Keratinocyte (primary cell): ENCODE data around the gene CORO2B. TPM values are rescaled to one million over a fixed set of nuclear protein-coding genes. Genes with fewer than 3 reads are reported as not detected.

Source experiments
- DNase-seq: peaks from one replicate; pipeline ENCODE4 v3.0.0-alpha.2; 2011; ENCODE audit warnings: low read depth, missing footprints, low spot score
- FAIRE-seq: peaks from 2 replicates; lab custom pipeline; 2011; peaks lifted over from hg19 to GRCh38; lab: Jason Lieb, UNC
- H2AFZ ChIP-seq: 2 replicates; pipeline ENCODE4 v1.6.0; 2012; ENCODE audit warnings: low read length, control low read depth, inconsistent platforms; ENCODE audit not compliant: control insufficient read depth
- H3K27ac ChIP-seq: 2 replicates; pipeline ENCODE4 v1.5.1; 2011; ENCODE audit warnings: low read length; ENCODE audit not compliant: control insufficient read depth, insufficient read depth
- H3K27me3 ChIP-seq: 3 replicates; pipeline ENCODE4 v1.6.0; 2011; ENCODE audit warnings: low read length; ENCODE audit not compliant: control insufficient read depth, insufficient read depth; ENCODE audit errors: extremely low read depth
- H3K36me3 ChIP-seq, 2 experiments: 2 replicates in 1 of 2; 3 replicates in 1 of 2; pipeline ENCODE4 v1.5.1; 2011; ENCODE audit warnings: low read length in 2 of 2, mild to moderate bottlenecking in 1 of 2; ENCODE audit not compliant: control insufficient read depth in 2 of 2, insufficient read depth in 2 of 2; ENCODE audit errors: extremely low read depth in 1 of 2
- H3K4me1 ChIP-seq: 3 replicates; pipeline ENCODE4 v1.5.1; 2011; ENCODE audit warnings: low read length; ENCODE audit not compliant: control insufficient read depth, insufficient read depth; ENCODE audit errors: extremely low read depth
- H3K4me2 ChIP-seq: 3 replicates; pipeline ENCODE4 v1.6.0; 2011; ENCODE audit warnings: low read depth, low read length; ENCODE audit not compliant: control insufficient read depth, insufficient read depth; ENCODE audit errors: extremely low read depth
- H3K4me3 ChIP-seq, 3 experiments: fragments of 200-600 bp in 1 of 3; sonication (generic) in 1 of 3; 2 replicates in 2 of 3; 3 replicates in 1 of 3; pipeline ENCODE4 v1.5.1; 2011 to 2016; ENCODE audit warnings: low read length in 3 of 3, mild to moderate bottlenecking in 3 of 3, control low read depth in 2 of 3, inconsistent platforms in 1 of 3, low read depth in 1 of 3, mixed read lengths in 1 of 3, mixed run types in 1 of 3, moderate library complexity in 1 of 3; ENCODE audit not compliant: control insufficient read depth in 2 of 3, insufficient read depth in 2 of 3; ENCODE audit errors: extremely low read depth in 1 of 3
- H3K79me2 ChIP-seq: 2 replicates; pipeline ENCODE4 v1.6.0; 2012; ENCODE audit warnings: low read length; ENCODE audit not compliant: control insufficient read depth, insufficient read depth
- H3K9ac ChIP-seq: 3 replicates; pipeline ENCODE4 v1.6.0; 2011; ENCODE audit warnings: low read length; ENCODE audit not compliant: control insufficient read depth, insufficient read depth; ENCODE audit errors: extremely low read depth
- H3K9me1 ChIP-seq: 3 replicates; pipeline ENCODE4 v1.6.0; 2011; ENCODE audit warnings: low read length; ENCODE audit not compliant: control insufficient read depth, insufficient read depth; ENCODE audit errors: extremely low read depth
- H3K9me3 ChIP-seq: 2 replicates; pipeline ENCODE4 v1.5.1; 2012; ENCODE audit warnings: low read depth, low read length; ENCODE audit not compliant: control insufficient read depth
- H4K20me1 ChIP-seq: 3 replicates; pipeline ENCODE4 v1.6.0; 2011; ENCODE audit warnings: low read length; ENCODE audit not compliant: control insufficient read depth, insufficient read depth; ENCODE audit errors: extremely low read depth
- EZH2 ChIP-seq: IDR thresholded peaks from one replicate; pipeline ENCODE4 v1.6.1; 2012; ENCODE audit warnings: inconsistent platforms, mild to moderate bottlenecking, low read length, moderate library complexity
- dilution Hi-C: fragments of 300-500 bp; cut with MboI; formaldehyde crosslinking; loops from one replicate; pipeline ENCODE4 v1.7.0; 2020; ENCODE audit warnings: low sequenced_read_pairs; ENCODE audit not compliant: extremely low pct_ligation_motif_present
- polyA plus RNA-seq, 5 experiments: library from polyadenylated mRNA; depleted of rRNA in 3 of 5; stranded (reverse) in 3 of 5; stranded (forward) in 1 of 5; unstranded in 1 of 5; fragments of >200 nt; gene quantifications; 1 replicate in 1 of 5; 2 replicates in 3 of 5; 3 replicates in 1 of 5; pipeline versions ENCODE4 v1.2.1 to v1.2.3, GENCODE V29; 2011 to 2012; ENCODE audit warnings: missing spikeins in 2 of 5, low read depth in 1 of 5, low replicate concordance in 1 of 5
- TF ChIP-seq, protein P1 (sequence below), 3 experiments: IDR thresholded peaks in 1 of 3; conservative IDR thresholded peaks in 1 of 3; optimal IDR thresholded peaks in 1 of 3; 2 replicates in 2 of 3; 3 replicates in 1 of 3; pipeline versions ENCODE3 to v1.5.1; 2011; ENCODE audit warnings: low read length in 3 of 3, mild to moderate bottlenecking in 3 of 3, moderate library complexity in 2 of 3, control low read depth in 1 of 3, inconsistent platforms in 1 of 3; ENCODE audit not compliant: insufficient read depth in 2 of 3; ENCODE audit errors: extremely low read depth in 1 of 3

The CORO2B gene
- polyA plus RNA-seq, 1 donor (not counting 4 experiments of a cell fraction or from before 2014, with no cell fraction given) = 0.13 TPM

GRCh38 chr15:68763063-68763462 is 184.3 kb downstream of the CORO2B start:
- dilution Hi-C loops = no loop called here
- no peaks in the 10 kb centered on the region for H3K36me3 ChIP-seq
- H3K9me1 ChIP-seq = no peaks in the 10 kb centered on the region
- H3K4me2 ChIP-seq = no peak overlapping the region
- TF ChIP-seq, protein P1, sequence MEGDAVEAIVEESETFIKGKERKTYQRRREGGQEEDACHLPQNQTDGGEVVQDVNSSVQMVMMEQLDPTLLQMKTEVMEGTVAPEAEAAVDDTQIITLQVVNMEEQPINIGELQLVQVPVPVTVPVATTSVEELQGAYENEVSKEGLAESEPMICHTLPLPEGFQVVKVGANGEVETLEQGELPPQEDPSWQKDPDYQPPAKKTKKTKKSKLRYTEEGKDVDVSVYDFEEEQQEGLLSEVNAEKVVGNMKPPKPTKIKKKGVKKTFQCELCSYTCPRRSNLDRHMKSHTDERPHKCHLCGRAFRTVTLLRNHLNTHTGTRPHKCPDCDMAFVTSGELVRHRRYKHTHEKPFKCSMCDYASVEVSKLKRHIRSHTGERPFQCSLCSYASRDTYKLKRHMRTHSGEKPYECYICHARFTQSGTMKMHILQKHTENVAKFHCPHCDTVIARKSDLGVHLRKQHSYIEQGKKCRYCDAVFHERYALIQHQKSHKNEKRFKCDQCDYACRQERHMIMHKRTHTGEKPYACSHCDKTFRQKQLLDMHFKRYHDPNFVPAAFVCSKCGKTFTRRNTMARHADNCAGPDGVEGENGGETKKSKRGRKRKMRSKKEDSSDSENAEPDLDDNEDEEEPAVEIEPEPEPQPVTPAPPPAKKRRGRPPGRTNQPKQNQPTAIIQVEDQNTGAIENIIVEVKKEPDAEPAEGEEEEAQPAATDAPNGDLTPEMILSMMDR (optimal IDR thresholded peaks at IDR 0.05 in 1 of 3, IDR thresholded peaks at IDR 0.05 in 1 of 3, conservative IDR thresholded peaks at IDR 0.05 in 1 of 3; ENCODE audit: extremely low read depth in 1 of 3, insufficient read depth in 2 of 3, low read length in 3 of 3) = no peak
- TF ChIP-seq EZH2 = no peak
- no peak overlapping the region for H3K27ac ChIP-seq
- H4K20me1 ChIP-seq = no peaks in the 10 kb centered on the region
- H3K79me2 ChIP-seq = no peaks in the 10 kb centered on the region
- H3K9ac ChIP-seq = no peak overlapping the region
- no peaks in the 10 kb centered on the region for H3K4me1 ChIP-seq
- no peak for DNase-seq
- no peak for FAIRE-seq
- no peak overlapping the region for H3K4me3 ChIP-seq
- no peak overlapping the region for H2AFZ ChIP-seq
- H3K9me3 ChIP-seq = no peaks in the 10 kb centered on the region
- H3K27me3 ChIP-seq = no peaks in the 10 kb centered on the region

DNA sequence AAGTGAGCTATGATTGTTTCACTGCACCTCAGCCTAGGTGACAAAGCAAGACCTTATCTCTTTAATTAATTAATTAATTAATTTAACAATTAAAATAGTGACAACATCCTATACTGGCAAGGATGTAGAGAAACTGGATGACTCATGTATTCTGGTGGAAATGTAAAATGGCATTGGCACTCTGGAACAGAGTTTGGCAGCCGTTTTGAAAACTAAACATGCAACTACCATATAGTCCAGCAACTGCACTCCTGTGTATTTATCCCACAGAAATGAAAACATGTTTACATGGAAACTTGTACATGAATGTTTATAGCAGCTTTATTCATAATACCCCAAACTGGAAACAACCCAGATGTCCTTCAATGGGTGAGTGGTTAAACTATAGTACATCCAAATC is 185.3 kb downstream of the CORO2B start:
- no peaks in the 10 kb centered on the region for H3K9me1 ChIP-seq
- no peak overlapping the region for H3K27ac ChIP-seq
- no peak overlapping the region for H3K4me3 ChIP-seq
- H3K27me3 ChIP-seq = no peaks in the 10 kb centered on the region
- H3K36me3 ChIP-seq = no peaks in the 10 kb centered on the region
- FAIRE-seq (no peak), DNase-seq (no peak)
- dilution Hi-C loops = no loop called here
- no peak overlapping the region for H2AFZ ChIP-seq
- no peaks in the 10 kb centered on the region for H4K20me1 ChIP-seq
- H3K4me1 ChIP-seq = peaks cover 4% of the 10 kb centered on the region
- H3K79me2 ChIP-seq = no peaks in the 10 kb centered on the region
- no peaks in the 10 kb centered on the region for H3K9me3 ChIP-seq
- no peak overlapping the region for H3K4me2 ChIP-seq
- no peak overlapping the region for H3K9ac ChIP-seq
- TF ChIP-seq, protein P1 (optimal IDR thresholded peaks at IDR 0.05 in 1 of 3, IDR thresholded peaks at IDR 0.05 in 1 of 3, conservative IDR thresholded peaks at IDR 0.05 in 1 of 3; ENCODE audit: extremely low read depth in 1 of 3, insufficient read depth in 2 of 3, low read length in 3 of 3) = no peak
- no peak for TF ChIP-seq EZH2
